GM12878 (cell line): ENCODE results near the gene LMBR1. TPM values are rescaled to one million over a fixed set of nuclear protein-coding genes. Genes with fewer than 3 reads are reported as not detected.

Experiments used
- ATAC-seq: fragments of 200-7000 bp; cut with Tn5 transposase; 3 replicates; pipeline ENCODE4 v1.9.1; 2020; ENCODE audit warnings: mild to moderate bottlenecking, moderate library complexity
- BruUV-seq: library from RNA; stranded (reverse); fragments of 400-500 nt; replicated peaks from 2 replicates; lab custom pipeline; 2021; lab: Mats Ljungman, UMichigan
- CTCF ChIA-PET: fragments of 300-600 bp; sonication (Branson Sonifier 250); formaldehyde crosslinking; extraction: SDS; loops from one replicate; lab custom pipeline; 2021; ENCODE audit warnings: inconsistent platforms; lab: Yijun Ruan, JAX
- POLR2A ChIA-PET: fragments of 350-600 bp; formaldehyde crosslinking; extraction: SDS; loops from one replicate; lab custom pipeline; 2021; ENCODE audit warnings: inconsistent platforms; lab: Charles Lee
- RAD21 ChIA-PET: fragments of 300-600 bp; sonication (Branson Sonifier 250); formaldehyde crosslinking; loops from one replicate; lab custom pipeline; 2023; ENCODE audit warnings: antibody characterized with exemption; ENCODE audit not compliant: unreplicated experiment; lab: Charles Lee
- SMC1A ChIA-PET: fragments of 300-600 bp; sonication (Branson Sonifier 250); formaldehyde crosslinking; loops from one replicate; lab custom pipeline; 2023; ENCODE audit not compliant: unreplicated experiment, uncharacterized antibody; lab: Charles Lee
- DNase-seq: peaks from one replicate; pipeline ENCODE4 v3.0.0-alpha.2; 2011; ENCODE audit warnings: low read depth, low spot score
- FAIRE-seq: peaks from 3 replicates; lab custom pipeline; 2011; peaks lifted over from hg19 to GRCh38; lab: Jason Lieb, UNC
- H2AFZ ChIP-seq: 2 replicates; pipeline ENCODE4 v1.6.0; 2011; ENCODE audit warnings: low read depth, low read length, control low read depth; ENCODE audit not compliant: control insufficient read depth
- H3K27ac ChIP-seq: 2 replicates; pipeline ENCODE4 v1.5.1; 2011; ENCODE audit warnings: control low read depth; ENCODE audit not compliant: control insufficient read depth, insufficient read depth
- H3K27me3 ChIP-seq, 2 experiments: replicated peaks in 1 of 2; 2 replicates each; pipeline versions ENCODE4 v1.6.0 to v1.6.1; 2011; ENCODE audit warnings: low read length in 1 of 2; ENCODE audit not compliant: control insufficient read depth in 2 of 2, insufficient read depth in 2 of 2
- H3K36me3 ChIP-seq, 2 experiments: 2 replicates each; pipeline ENCODE4 v1.5.1; 2011; ENCODE audit warnings: low read length in 1 of 2; ENCODE audit not compliant: control insufficient read depth in 2 of 2, insufficient read depth in 2 of 2
- H3K4me1 ChIP-seq: 2 replicates; pipeline ENCODE4 v1.6.1; 2011; ENCODE audit warnings: mild to moderate bottlenecking, low read length, moderate library complexity, mixed read lengths; ENCODE audit not compliant: control insufficient read depth, insufficient read depth
- H3K4me2 ChIP-seq: 2 replicates; pipeline ENCODE4 v1.6.0; 2011; ENCODE audit warnings: control low read depth; ENCODE audit not compliant: control insufficient read depth, insufficient read depth
- H3K4me3 ChIP-seq: fragments of 200-600 bp; sonication (generic); 2 replicates; pipeline ENCODE4 v1.5.1; 2016
- H3K79me2 ChIP-seq: 2 replicates; pipeline ENCODE4 v1.6.0; 2011; ENCODE audit warnings: low read length; ENCODE audit not compliant: control insufficient read depth, insufficient read depth
- H3K9ac ChIP-seq: 2 replicates; pipeline ENCODE4 v1.8.0; 2011; ENCODE audit warnings: low read length, control low read depth, mixed read lengths; ENCODE audit not compliant: control insufficient read depth, insufficient read depth
- H3K9me3 ChIP-seq: replicated peaks from 3 replicates; pipeline ENCODE4 v1.5.1; 2011; ENCODE audit warnings: mild to moderate bottlenecking, low read length; ENCODE audit not compliant: control insufficient read depth, insufficient read depth
- H4K20me1 ChIP-seq: 2 replicates; pipeline ENCODE4 v1.6.0; 2011; ENCODE audit not compliant: control insufficient read depth, insufficient read depth
- BHLHE40 ChIP-seq, 2 experiments: fragments of 450-650 bp in 1 of 2; IDR thresholded peaks; 2 replicates each; pipeline ENCODE4 v1.6.1; 2011 to 2017; ENCODE audit warnings: low read depth in 2 of 2, borderline replicate concordance in 1 of 2, improper control_type of control experiment in 1 of 2, low read length in 1 of 2, mild to moderate bottlenecking in 1 of 2
- BMI1 ChIP-seq: fragments of 450-650 bp; IDR thresholded peaks from 2 replicates; pipeline ENCODE4 v1.6.1; 2016; ENCODE audit warnings: mild to moderate bottlenecking, moderate library complexity, borderline replicate concordance
- CEBPZ ChIP-seq: fragments of 150-350 bp; IDR thresholded peaks from 2 replicates; pipeline ENCODE4 v1.6.1; 2016; ENCODE audit warnings: low read depth, low read length
- EZH2 ChIP-seq: IDR thresholded peaks from 2 replicates; pipeline ENCODE4 v1.6.1; 2012; ENCODE audit warnings: low read depth, mild to moderate bottlenecking, control low read depth, inconsistent platforms, low read length, borderline replicate concordance; ENCODE audit not compliant: control insufficient read depth
- HCFC1 ChIP-seq: fragments of 150-350 bp; IDR thresholded peaks from 2 replicates; pipeline ENCODE4 v1.6.1; 2014; ENCODE audit warnings: low read length
- PML ChIP-seq: IDR thresholded peaks from 2 replicates; pipeline ENCODE4 v1.6.1; 2012; ENCODE audit warnings: low read length, inconsistent platforms
- POU2F2 ChIP-seq: IDR thresholded peaks from 3 replicates; pipeline ENCODE4 v1.6.1; 2011; ENCODE audit warnings: low read depth, mild to moderate bottlenecking, low read length, borderline replicate concordance
- RFX5 ChIP-seq: IDR thresholded peaks from 2 replicates; pipeline ENCODE4 v1.6.1; 2011; ENCODE audit warnings: low read depth, low read length, improper control_type of control experiment
- TARDBP ChIP-seq: IDR thresholded peaks from 2 replicates; pipeline ENCODE4 v1.6.1; 2016; ENCODE audit warnings: borderline replicate concordance
- WGBS: methylation state at CpG from one replicate; pipeline ENCODE4 v1.1.6; 2016; ENCODE audit warnings: low lambda C conversion rate; ENCODE audit not compliant: insufficient replicate concordance, insufficient coverage; ENCODE audit errors: missing lambda C conversion rate; 5-methylcytosine and 5-hydroxymethylcytosine counted together
- in situ Hi-C: fragments of 300-500 bp; cut with MboI; formaldehyde crosslinking; loops from 9 replicates; pipeline ENCODE4 v1.14.3; 2018; ENCODE audit warnings: mixed read lengths
- intact Hi-C: fragments of 100-400 bp; cut with micrococcal nuclease; formaldehyde crosslinking; loops from one replicate; pipeline ENCODE4 v1.14.2; 2022; ENCODE audit not compliant: unreplicated experiment
- polyA plus RNA-seq, 11 experiments: library from polyadenylated mRNA; depleted of rRNA in 4 of 11; unstranded in 6 of 11; stranded (reverse) in 5 of 11; fragments of >200 nt; fragmentation: Nextera tagmentation in 4 of 11; fragmentation: Illumina TruSeq in 1 of 11; extraction: Ambion mirVana in 4 of 11; extraction: Trizol in 1 of 11; gene quantifications; 1 replicate in 1 of 11; 2 replicates in 10 of 11; pipeline versions ENCODE4 v1.2.1 to v1.2.3, GENCODE V29; 2011 to 2016; ENCODE audit warnings: inconsistent platforms in 2 of 11, missing spikeins in 2 of 11, low read depth in 1 of 11
- total RNA-seq, 4 experiments: library from RNA; depleted of rRNA in 3 of 4; stranded (reverse); fragments of >200 nt in 3 of 4; fragmentation: Illumina TruSeq in 1 of 4; extraction: Trizol in 1 of 4; gene quantifications; 2 replicates each; pipeline versions ENCODE4 v1.2.1 to v1.2.3, GENCODE V29; 2013 to 2021
- TF ChIP-seq, protein P1 (sequence below): IDR thresholded peaks from 2 replicates; pipeline ENCODE4 v1.6.1; 2012; ENCODE audit warnings: low read depth, low read length, improper control_type of control experiment
- TF ChIP-seq, protein P2 (sequence below): fragments of 150-350 bp; IDR thresholded peaks from 2 replicates; pipeline ENCODE4 v1.6.1; 2014; ENCODE audit warnings: mild to moderate bottlenecking, low read depth, low read length
- TF ChIP-seq, protein P3 (sequence below): fragments of 450-650 bp; formaldehyde crosslinking; IDR thresholded peaks from 2 replicates; pipeline ENCODE4 v1.5.0; 2022; ENCODE audit warnings: mild to moderate bottlenecking, missing genetic modification characterization
- TF ChIP-seq, protein P4 (sequence below): IDR thresholded peaks from 2 replicates; pipeline ENCODE4 v1.6.1; 2011; ENCODE audit warnings: low read depth, mild to moderate bottlenecking, low read length, moderate library complexity, borderline replicate concordance; ENCODE audit errors: extremely low read depth
- TF ChIP-seq, protein P5 (sequence below): IDR thresholded peaks from 2 replicates; pipeline ENCODE4 v1.6.1; 2011; ENCODE audit warnings: borderline replicate concordance, low read depth, mild to moderate bottlenecking, moderate library complexity, mixed read lengths, low read length; ENCODE audit not compliant: insufficient read depth; ENCODE audit errors: extremely low read length

Gene LMBR1
- total and polyA plus RNA-seq, 10 of the 15 experiments (the other 5 are each of a cell fraction or from before 2014, with no cell fraction given) = 4.0 to 63.5 (median 28.8) TPM

DNA sequence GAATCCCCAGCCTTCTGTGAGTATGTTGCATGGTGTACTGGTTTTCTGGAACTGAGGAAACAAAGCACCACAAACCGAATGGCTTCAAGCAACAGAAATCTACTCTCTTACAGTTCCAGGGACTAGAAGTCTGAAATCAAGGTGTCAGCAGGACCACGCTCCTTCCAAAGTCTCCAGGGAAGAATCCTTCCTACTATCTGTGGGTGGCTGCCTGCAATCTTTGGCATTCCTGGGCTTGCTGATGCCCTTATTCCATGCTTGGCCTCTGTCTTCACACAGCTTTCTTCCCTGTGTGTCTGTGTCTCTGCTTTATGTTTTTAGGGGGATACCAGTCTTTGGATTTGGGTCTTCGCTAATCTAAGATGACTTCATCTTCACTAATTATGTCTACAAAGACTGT lies 81.3 kb downstream of the LMBR1 start:
- intact Hi-C loops = loop anchor here (10.0 kb wide), 2 partner anchors 267 to 607 kb away; no protein-coding TSS in a partner anchor
- no TSS peak for BruUV-seq
- H3K36me3 ChIP-seq = peaks cover 0 to 4% of the 10 kb centered on the region in 2 experiments; a peak in 2 of 4 replicates
- SMC1A ChIA-PET = no interaction called here
- RAD21 ChIA-PET = no interaction called here
- FAIRE-seq = no peak
- TF ChIP-seq, protein P1, sequence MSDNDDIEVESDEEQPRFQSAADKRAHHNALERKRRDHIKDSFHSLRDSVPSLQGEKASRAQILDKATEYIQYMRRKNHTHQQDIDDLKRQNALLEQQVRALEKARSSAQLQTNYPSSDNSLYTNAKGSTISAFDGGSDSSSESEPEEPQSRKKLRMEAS = no peak
- TF ChIP-seq RFX5 (no peak), BMI1 (no peak), TARDBP (no peak), POU2F2 (no peak), HCFC1 (no peak), CEBPZ (no peak), EZH2 (no peak), PML (no peak), BHLHE40 (IDR thresholded peaks at IDR 0.05; ENCODE audit: borderline replicate concordance in 1 of 2, low read depth in 2 of 2, low read length in 1 of 2) (no peak)
- TF ChIP-seq, protein P2, sequence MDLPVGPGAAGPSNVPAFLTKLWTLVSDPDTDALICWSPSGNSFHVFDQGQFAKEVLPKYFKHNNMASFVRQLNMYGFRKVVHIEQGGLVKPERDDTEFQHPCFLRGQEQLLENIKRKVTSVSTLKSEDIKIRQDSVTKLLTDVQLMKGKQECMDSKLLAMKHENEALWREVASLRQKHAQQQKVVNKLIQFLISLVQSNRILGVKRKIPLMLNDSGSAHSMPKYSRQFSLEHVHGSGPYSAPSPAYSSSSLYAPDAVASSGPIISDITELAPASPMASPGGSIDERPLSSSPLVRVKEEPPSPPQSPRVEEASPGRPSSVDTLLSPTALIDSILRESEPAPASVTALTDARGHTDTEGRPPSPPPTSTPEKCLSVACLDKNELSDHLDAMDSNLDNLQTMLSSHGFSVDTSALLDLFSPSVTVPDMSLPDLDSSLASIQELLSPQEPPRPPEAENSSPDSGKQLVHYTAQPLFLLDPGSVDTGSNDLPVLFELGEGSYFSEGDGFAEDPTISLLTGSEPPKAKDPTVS = no peak
- TF ChIP-seq, protein P3, sequence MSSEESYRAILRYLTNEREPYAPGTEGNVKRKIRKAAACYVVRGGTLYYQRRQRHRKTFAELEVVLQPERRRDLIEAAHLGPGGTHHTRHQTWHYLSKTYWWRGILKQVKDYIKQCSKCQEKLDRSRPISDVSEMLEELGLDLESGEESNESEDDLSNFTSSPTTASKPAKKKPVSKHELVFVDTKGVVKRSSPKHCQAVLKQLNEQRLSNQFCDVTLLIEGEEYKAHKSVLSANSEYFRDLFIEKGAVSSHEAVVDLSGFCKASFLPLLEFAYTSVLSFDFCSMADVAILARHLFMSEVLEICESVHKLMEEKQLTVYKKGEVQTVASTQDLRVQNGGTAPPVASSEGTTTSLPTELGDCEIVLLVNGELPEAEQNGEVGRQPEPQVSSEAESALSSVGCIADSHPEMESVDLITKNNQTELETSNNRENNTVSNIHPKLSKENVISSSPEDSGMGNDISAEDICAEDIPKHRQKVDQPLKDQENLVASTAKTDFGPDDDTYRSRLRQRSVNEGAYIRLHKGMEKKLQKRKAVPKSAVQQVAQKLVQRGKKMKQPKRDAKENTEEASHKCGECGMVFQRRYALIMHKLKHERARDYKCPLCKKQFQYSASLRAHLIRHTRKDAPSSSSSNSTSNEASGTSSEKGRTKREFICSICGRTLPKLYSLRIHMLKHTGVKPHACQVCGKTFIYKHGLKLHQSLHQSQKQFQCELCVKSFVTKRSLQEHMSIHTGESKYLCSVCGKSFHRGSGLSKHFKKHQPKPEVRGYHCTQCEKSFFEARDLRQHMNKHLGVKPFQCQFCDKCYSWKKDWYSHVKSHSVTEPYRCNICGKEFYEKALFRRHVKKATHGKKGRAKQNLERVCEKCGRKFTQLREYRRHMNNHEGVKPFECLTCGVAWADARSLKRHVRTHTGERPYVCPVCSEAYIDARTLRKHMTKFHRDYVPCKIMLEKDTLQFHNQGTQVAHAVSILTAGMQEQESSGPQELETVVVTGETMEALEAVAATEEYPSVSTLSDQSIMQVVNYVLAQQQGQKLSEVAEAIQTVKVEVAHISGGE (CRISPR knock-in tag) = no peak
- TF ChIP-seq, protein P4, sequence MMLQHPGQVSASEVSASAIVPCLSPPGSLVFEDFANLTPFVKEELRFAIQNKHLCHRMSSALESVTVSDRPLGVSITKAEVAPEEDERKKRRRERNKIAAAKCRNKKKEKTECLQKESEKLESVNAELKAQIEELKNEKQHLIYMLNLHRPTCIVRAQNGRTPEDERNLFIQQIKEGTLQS = no peak
- TF ChIP-seq, protein P5, sequence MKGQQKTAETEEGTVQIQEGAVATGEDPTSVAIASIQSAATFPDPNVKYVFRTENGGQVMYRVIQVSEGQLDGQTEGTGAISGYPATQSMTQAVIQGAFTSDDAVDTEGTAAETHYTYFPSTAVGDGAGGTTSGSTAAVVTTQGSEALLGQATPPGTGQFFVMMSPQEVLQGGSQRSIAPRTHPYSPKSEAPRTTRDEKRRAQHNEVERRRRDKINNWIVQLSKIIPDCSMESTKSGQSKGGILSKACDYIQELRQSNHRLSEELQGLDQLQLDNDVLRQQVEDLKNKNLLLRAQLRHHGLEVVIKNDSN = no peak
- TF ChIP-seq, all 136 proteins: peak for 0
- Histone ChIP-seq H3K9me3 (no peaks in the 10 kb centered on the region), H2AFZ (no peak overlapping the region), H3K27ac (no peak overlapping the region), H3K4me2 (no peak overlapping the region), H3K4me3 (no peak overlapping the region), H3K4me1 (no peaks in the 10 kb centered on the region), H4K20me1 (no peaks in the 10 kb centered on the region), H3K9ac (no peak overlapping the region), H3K27me3 (no peaks in the 10 kb centered on the region), H3K79me2 (no peaks in the 10 kb centered on the region)
- DNase-seq (no peak), ATAC-seq (no peak)
- in situ Hi-C loops = no loop called here
- 96% methylated on average over 3 of the region's 3 CpGs for WGBS
- ChIA-PET POLR2A (no interaction called here), CTCF (no interaction called here)
